ENCODE results near the gene CRTC3. TPM values are rescaled to one million over a fixed set of nuclear protein-coding genes. Genes with fewer than 3 reads are reported as not detected.
A peak's percentile ranks its signal among the peaks of the same experiment; 100 is the strongest.
"Not testable (repeated sequence)": the region's sequence is repeated elsewhere in the genome, so short reads cannot be mapped to it uniquely, and the experiment has no call there.

Gene CRTC3
- total RNA-seq, 1 experiment from 2014 or later, result 25.9 TPM

DNA sequence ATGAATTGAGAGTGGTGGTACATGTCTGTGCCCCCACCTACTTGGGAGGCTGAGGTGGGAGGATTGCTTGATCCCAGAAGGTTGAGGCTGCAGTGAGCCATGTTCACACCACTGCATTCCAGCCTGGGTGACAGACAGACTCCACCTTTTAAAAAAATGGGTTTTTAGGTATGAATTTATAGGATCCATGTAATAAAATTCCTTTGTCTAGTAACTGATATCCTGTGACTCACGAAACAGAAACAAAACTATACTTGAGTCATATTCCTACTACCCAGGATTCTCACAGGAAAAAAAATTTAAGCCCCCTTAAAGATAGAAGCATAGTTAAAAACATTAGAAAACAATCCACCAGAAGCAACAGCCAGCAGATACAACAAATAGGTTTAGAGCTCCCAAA is 10.0 kb upstream of the CRTC3 start:
- ChIA-PET CTCF (interaction anchor here (0.6 to 0.7 kb wide), 4 partner anchors 36 to 382 kb away, joined by 3 to 6 read pairs (median 3); no protein-coding TSS in a partner anchor), POLR2A (interaction anchor here (0.9 kb wide), 1 partner anchor 11 kb away, joined by 3 read pairs; no protein-coding TSS in a partner anchor)
- H3K27ac Mint-ChIP-seq (ENCODE audit: low read depth, unreplicated experiment), result no peak overlapping the region
- no peaks in the 10 kb centered on the region for H3K27me3 Mint-ChIP-seq (ENCODE audit: insufficient read depth, unreplicated experiment)
- no peaks in the 10 kb centered on the region for H3K9me3 Mint-ChIP-seq (ENCODE audit: unreplicated experiment)
- BruUV-seq (replicated peaks), result no TSS peak
- no peaks in the 10 kb centered on the region for H3K4me1 Mint-ChIP-seq (ENCODE audit: insufficient read depth, unreplicated experiment)
- no peak for DNase-seq (ENCODE audit: unreplicated experiment)
- TF ChIP-seq, protein P1, sequence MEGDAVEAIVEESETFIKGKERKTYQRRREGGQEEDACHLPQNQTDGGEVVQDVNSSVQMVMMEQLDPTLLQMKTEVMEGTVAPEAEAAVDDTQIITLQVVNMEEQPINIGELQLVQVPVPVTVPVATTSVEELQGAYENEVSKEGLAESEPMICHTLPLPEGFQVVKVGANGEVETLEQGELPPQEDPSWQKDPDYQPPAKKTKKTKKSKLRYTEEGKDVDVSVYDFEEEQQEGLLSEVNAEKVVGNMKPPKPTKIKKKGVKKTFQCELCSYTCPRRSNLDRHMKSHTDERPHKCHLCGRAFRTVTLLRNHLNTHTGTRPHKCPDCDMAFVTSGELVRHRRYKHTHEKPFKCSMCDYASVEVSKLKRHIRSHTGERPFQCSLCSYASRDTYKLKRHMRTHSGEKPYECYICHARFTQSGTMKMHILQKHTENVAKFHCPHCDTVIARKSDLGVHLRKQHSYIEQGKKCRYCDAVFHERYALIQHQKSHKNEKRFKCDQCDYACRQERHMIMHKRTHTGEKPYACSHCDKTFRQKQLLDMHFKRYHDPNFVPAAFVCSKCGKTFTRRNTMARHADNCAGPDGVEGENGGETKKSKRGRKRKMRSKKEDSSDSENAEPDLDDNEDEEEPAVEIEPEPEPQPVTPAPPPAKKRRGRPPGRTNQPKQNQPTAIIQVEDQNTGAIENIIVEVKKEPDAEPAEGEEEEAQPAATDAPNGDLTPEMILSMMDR (IDR thresholded peaks at IDR 0.05; ENCODE audit: unreplicated experiment), result no peak
- H3K4me3 Mint-ChIP-seq (ENCODE audit: unreplicated experiment), result no peak overlapping the region
- intact Hi-C loops (cut with micrococcal nuclease), result no loop called here
- no peaks in the 10 kb centered on the region for H3K36me3 Mint-ChIP-seq (ENCODE audit: insufficient read depth, unreplicated experiment)

DNA sequence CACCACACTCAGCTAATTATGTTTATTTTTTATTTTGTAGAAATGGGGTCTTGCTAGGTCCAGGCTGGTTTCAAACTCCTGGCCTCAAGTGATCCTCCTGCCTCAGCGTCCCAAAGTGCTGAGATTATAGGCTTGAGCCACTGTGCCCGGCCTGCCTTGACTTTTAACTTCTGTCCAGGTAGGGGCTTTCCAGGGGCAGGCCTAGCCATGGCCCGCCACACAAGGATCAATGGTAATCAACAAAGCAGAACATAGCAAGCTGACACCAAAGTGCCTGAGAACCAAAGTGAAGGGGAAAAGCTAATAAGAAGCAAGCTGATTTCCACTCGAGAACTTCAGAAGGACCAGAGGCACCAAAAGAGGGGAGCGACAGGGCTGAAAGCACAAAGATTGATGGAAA is 9.4 kb upstream of the CRTC3 start:
- TF ChIP-seq, protein P1 (IDR thresholded peaks at IDR 0.05; ENCODE audit: unreplicated experiment), result no peak
- intact Hi-C loops (cut with micrococcal nuclease), result no loop called here
- H3K9me3 Mint-ChIP-seq (ENCODE audit: unreplicated experiment), result no peaks in the 10 kb centered on the region
- ChIA-PET CTCF (interaction anchor here (0.6 to 0.7 kb wide), 3 partner anchors 129 to 1835 kb away, joined by 3 to 6 read pairs (median 3); no protein-coding TSS in a partner anchor), POLR2A (interaction anchor here (0.9 kb wide), 2 partner anchors 10 to 168 kb away, joined by 3 read pairs; partner anchors contain the start of gene ZNF774)
- no peaks in the 10 kb centered on the region for H3K36me3 Mint-ChIP-seq (ENCODE audit: insufficient read depth, unreplicated experiment)
- BruUV-seq (replicated peaks), result no TSS peak
- no peak overlapping the region for H3K27ac Mint-ChIP-seq (ENCODE audit: low read depth, unreplicated experiment)
- H3K4me3 Mint-ChIP-seq (ENCODE audit: unreplicated experiment), result no peak overlapping the region
- H3K4me1 Mint-ChIP-seq (ENCODE audit: insufficient read depth, unreplicated experiment), result no peaks in the 10 kb centered on the region
- H3K27me3 Mint-ChIP-seq (ENCODE audit: insufficient read depth, unreplicated experiment), result no peaks in the 10 kb centered on the region
- DNase-seq (ENCODE audit: unreplicated experiment), result no peak

DNA sequence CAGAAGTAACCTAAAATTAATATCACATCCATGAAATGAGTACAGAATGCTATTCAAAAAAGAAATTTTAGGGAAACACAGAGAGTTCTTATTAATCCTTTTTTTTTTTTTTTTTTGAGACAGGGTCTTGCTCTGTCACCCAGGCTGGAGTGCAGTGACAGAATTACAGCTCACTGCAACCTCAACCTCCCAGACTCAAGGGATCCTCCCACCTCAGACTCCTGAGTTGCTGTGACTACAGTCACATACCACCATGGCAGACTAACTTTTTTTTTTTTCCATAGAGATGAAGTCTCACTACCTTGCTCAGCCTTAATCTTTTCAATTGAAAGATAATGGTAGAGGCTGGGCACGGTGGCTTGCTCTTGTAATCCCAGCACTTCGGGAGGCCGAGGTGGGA is 6.3 kb upstream of the CRTC3 start:
- POLR2A ChIA-PET, result no interaction called here

DNA sequence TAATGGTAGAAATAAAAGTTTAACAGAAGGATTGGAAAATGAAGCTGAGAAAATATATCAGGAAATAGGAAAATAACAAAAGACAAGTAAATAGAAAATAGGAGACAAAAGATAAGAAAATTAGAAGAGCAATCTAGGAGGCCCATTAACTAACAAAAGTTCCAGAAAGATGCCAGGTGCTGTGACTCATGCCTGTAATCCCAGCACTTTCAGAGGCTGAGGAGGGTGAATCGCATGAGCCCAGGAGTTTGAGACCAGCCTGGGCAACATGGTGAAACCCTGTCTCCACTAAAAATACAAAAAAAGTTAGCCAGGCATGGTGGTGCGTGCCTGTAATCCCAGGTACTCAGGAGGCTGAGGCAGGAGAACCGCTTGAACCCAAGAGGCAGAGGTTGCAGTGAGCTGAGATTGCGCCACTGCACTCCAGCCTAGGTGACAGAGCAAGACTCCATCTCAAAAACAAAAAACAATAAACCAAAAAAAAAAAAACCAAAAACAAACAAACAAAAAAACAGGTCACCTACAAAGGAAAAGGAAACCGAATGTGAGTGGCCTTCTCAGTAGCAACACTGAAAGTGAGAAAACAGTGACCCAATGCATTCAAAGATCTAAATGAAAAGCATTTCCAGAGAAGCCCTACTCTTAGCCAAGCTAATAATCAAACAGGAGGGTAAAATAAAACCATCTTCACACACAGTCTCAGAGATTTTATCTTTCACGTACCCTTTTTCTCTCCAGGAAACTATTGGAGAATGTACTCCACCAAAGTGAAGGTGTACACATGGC is 5.5 kb upstream of the CRTC3 start:
- H3K4me1 Mint-ChIP-seq (ENCODE audit: insufficient read depth, unreplicated experiment); H3K36me3 Mint-ChIP-seq (ENCODE audit: insufficient read depth, unreplicated experiment); H3K27me3 Mint-ChIP-seq (ENCODE audit: insufficient read depth, unreplicated experiment); BruUV-seq (replicated peaks); H3K27ac Mint-ChIP-seq (ENCODE audit: low read depth, unreplicated experiment); intact Hi-C loops (cut with micrococcal nuclease); H3K9me3 Mint-ChIP-seq (ENCODE audit: unreplicated experiment); H3K4me3 Mint-ChIP-seq (ENCODE audit: unreplicated experiment): not testable (repeated sequence)
- POLR2A ChIA-PET, result interaction anchor here (0.5 kb wide), 1 partner anchor 139 kb away, joined by 3 read pairs; no protein-coding TSS in a partner anchor
- DNase-seq (ENCODE audit: unreplicated experiment), result peak; percentile 48
- CTCF ChIA-PET, result interaction anchor here (1.2 to 1.5 kb wide), 2 partner anchors 12 to 27 kb away, joined by 4 read pairs; no protein-coding TSS in a partner anchor

More for the DNA sequence above, 6.3 kb upstream of the CRTC3 start:
- Mint-ChIP-seq H3K27me3 (ENCODE audit: insufficient read depth, unreplicated experiment) (no peaks in the 10 kb centered on the region), H3K27ac (ENCODE audit: low read depth, unreplicated experiment) (no peak overlapping the region), H3K4me1 (ENCODE audit: insufficient read depth, unreplicated experiment) (no peaks in the 10 kb centered on the region), H3K4me3 (ENCODE audit: unreplicated experiment) (no peak overlapping the region), H3K9me3 (ENCODE audit: unreplicated experiment) (no peaks in the 10 kb centered on the region), H3K36me3 (ENCODE audit: insufficient read depth, unreplicated experiment) (no peaks in the 10 kb centered on the region)
- intact Hi-C loops (cut with micrococcal nuclease), result no loop called here
- CTCF ChIA-PET, result interaction anchor here (0.7 to 1.5 kb wide), 3 partner anchors 11 to 361 kb away, joined by 4 read pairs; no protein-coding TSS in a partner anchor
- TF ChIP-seq, protein P1 (IDR thresholded peaks at IDR 0.05; ENCODE audit: unreplicated experiment), result no peak
- DNase-seq (ENCODE audit: unreplicated experiment), result no peak
- no TSS peak for BruUV-seq (replicated peaks)
